Measurements from ENCODE around the gene ARPC4.

ARPC4 gene

DNA sequence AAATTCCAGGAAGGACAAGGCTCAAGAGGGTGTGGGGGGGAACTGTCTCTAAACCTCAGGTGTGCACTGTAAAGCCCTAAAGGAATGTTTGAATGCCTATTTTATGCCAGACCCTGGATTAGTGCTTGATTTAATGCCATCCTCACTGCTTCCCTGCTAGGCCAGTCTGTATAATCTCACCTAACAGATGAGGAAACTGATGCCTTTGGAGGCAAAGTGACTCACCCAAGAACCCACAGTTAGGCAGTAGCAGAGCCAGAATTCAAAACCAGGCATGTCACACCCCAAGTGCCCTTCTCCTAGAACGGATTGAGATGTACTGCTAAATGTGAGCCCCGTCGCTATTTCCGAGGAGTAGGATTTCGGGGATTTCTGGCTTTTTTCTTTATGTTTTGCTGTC is 31.0 kb upstream of the ARPC4 start:
- H3K4me3 ChIP-seq (ENCODE audit: low read depth, low read length) = no peak overlapping the region
- DNase-seq (ENCODE audit: low read depth) = no peak
- TF ChIP-seq, protein P1, sequence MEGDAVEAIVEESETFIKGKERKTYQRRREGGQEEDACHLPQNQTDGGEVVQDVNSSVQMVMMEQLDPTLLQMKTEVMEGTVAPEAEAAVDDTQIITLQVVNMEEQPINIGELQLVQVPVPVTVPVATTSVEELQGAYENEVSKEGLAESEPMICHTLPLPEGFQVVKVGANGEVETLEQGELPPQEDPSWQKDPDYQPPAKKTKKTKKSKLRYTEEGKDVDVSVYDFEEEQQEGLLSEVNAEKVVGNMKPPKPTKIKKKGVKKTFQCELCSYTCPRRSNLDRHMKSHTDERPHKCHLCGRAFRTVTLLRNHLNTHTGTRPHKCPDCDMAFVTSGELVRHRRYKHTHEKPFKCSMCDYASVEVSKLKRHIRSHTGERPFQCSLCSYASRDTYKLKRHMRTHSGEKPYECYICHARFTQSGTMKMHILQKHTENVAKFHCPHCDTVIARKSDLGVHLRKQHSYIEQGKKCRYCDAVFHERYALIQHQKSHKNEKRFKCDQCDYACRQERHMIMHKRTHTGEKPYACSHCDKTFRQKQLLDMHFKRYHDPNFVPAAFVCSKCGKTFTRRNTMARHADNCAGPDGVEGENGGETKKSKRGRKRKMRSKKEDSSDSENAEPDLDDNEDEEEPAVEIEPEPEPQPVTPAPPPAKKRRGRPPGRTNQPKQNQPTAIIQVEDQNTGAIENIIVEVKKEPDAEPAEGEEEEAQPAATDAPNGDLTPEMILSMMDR (IDR thresholded peaks at IDR 0.05; ENCODE audit: insufficient read depth, low read depth, low read length, missing control alignments) = no peak

DNA sequence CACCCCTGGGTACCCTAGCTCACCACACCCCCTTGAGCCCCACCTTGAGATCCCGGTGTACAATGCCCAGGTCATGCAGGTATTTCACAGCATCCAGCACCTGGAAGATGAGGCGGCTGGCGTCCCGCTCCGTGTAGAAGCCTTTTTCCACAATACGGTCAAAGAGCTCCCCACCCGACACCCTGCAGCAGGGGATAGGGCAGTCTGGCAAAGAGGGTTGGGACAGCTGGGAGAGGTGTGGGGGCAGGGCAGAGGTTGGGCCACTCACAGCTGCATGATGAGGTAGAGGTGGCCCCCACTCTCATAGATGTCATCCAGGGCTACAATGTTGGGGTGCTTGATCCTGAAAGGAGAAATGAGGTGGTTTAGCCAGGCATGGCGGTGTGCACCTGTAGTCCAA is 30.0 kb upstream of the ARPC4 start:
- H3K4me3 ChIP-seq (ENCODE audit: low read depth, low read length) = no peak overlapping the region
- no peak for DNase-seq (ENCODE audit: low read depth)
- TF ChIP-seq, protein P1 (IDR thresholded peaks at IDR 0.05; ENCODE audit: insufficient read depth, low read depth, low read length, missing control alignments) = no peak

- H3K4me3 ChIP-seq (ENCODE audit: low read depth, low read length) = no peak overlapping the region
- DNase-seq (ENCODE audit: low read depth) = no peak
- TF ChIP-seq, protein P1 (IDR thresholded peaks at IDR 0.05; ENCODE audit: insufficient read depth, low read depth, low read length, missing control alignments) = no peak
These were observed 27.0 kb upstream of the ARPC4 start for GRCh38 chr3:9765865-9766264.

DNA sequence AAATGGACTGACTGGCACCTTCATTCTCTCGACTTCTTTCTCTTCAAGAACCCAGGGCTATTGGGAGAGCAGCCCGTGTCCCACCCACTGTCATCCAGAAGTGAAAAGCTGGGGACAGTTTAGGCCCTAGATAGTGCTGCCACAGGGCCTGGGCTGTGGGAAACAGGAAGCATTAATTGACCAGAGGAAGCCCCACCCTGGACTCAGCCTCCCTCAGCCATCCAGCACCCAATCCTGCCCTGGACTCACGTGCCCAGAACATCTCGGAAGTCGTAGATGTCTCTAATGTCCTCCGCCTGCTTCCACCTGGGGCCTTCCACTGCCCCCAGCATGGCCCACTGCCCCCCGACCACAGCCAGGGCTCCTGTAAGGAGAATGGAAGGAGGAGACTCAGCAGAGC is 25.5 kb upstream of the ARPC4 start:
- no peak overlapping the region for H3K4me3 ChIP-seq (ENCODE audit: low read depth, low read length)
- no peak for DNase-seq (ENCODE audit: low read depth)
- TF ChIP-seq, protein P1 (IDR thresholded peaks at IDR 0.05; ENCODE audit: insufficient read depth, low read depth, low read length, missing control alignments) = no peak

GRCh38 chr3:9768141-9768775 is 24.6 kb upstream of the ARPC4 start:
- DNase-seq (ENCODE audit: low read depth) = no peak
- H3K4me3 ChIP-seq (ENCODE audit: low read depth, low read length) = no peak overlapping the region
- TF ChIP-seq, protein P1 (IDR thresholded peaks at IDR 0.05; ENCODE audit: insufficient read depth, low read depth, low read length, missing control alignments) = no peak

GRCh38 chr3:9769012-9769411 is 23.9 kb upstream of the ARPC4 start:
- no peak overlapping the region; the same call in 1 of the 2 replicates for H3K4me3 ChIP-seq (ENCODE audit: low read depth, low read length)

More at GRCh38 chr3:9769012-9769411, 23.9 kb upstream of the ARPC4 start:
- TF ChIP-seq, protein P1 (IDR thresholded peaks at IDR 0.05; ENCODE audit: insufficient read depth, low read depth, low read length, missing control alignments) = no peak
- DNase-seq (ENCODE audit: low read depth) = no peak
